ENCODE results near the gene BSND.

GRCh38 chr1:54969879-54970278, 28.9 kb upstream of the BSND start:
- TF ChIP-seq CTCF (optimal IDR thresholded peaks at IDR 0.05 in 1 of 3, IDR thresholded peaks at IDR 0.05 in 1 of 3, conservative IDR thresholded peaks at IDR 0.05 in 1 of 3; ENCODE audit: extremely low read depth in 1 of 3, insufficient read depth in 2 of 3, low read length in 3 of 3) (no peak), EZH2 (IDR thresholded peaks at IDR 0.05; ENCODE audit: low read length) (no peak)
